Panc1 (cell line): ENCODE data around the gene UBAC2.

Experiments used
- TCF7L2 ChIP-seq: IDR thresholded peaks from 2 replicates; pipeline ENCODE4 v1.6.1; 2011; ENCODE audit warnings: mild to moderate bottlenecking, low read depth, low read length, inconsistent platforms
- TF ChIP-seq, protein P1 (sequence below): fragments of 450-650 bp; IDR thresholded peaks from 2 replicates; pipeline ENCODE4 v1.5.1; 2017; ENCODE audit warnings: mild to moderate bottlenecking

DNA sequence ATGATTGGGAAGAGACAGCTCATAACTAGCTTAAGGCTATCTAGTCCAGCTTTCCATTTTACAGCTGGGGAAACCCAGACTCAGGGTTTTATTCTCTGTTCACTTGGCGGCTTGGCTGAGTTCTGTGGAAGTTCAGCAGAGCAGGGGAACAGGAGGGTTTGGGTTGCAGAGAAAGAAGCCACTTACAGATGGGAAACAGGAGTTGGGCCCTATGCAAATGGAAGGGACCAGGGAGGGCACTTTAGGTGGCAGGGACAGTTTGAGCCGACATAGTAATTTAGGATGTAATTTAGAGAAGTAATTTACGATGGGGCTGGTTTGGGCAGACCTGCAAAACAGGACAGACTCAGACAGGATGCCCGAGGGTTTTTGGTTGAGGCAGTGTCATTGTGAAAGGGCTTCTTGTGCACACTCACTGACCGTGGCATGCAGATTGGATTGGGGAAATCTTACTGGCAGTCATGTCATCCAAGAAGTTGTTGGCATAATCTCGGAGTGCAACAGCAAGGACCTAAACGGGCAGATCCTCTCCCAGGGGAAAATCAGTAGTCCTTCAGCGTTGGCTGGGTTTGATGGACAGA, 153.8 kb downstream of the UBAC2 start:
- TF ChIP-seq, protein P1, sequence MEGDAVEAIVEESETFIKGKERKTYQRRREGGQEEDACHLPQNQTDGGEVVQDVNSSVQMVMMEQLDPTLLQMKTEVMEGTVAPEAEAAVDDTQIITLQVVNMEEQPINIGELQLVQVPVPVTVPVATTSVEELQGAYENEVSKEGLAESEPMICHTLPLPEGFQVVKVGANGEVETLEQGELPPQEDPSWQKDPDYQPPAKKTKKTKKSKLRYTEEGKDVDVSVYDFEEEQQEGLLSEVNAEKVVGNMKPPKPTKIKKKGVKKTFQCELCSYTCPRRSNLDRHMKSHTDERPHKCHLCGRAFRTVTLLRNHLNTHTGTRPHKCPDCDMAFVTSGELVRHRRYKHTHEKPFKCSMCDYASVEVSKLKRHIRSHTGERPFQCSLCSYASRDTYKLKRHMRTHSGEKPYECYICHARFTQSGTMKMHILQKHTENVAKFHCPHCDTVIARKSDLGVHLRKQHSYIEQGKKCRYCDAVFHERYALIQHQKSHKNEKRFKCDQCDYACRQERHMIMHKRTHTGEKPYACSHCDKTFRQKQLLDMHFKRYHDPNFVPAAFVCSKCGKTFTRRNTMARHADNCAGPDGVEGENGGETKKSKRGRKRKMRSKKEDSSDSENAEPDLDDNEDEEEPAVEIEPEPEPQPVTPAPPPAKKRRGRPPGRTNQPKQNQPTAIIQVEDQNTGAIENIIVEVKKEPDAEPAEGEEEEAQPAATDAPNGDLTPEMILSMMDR = no peak
- TF ChIP-seq TCF7L2 = no peak
